Measurements from ENCODE around the gene TSPAN5.
A peak's percentile ranks its signal among the peaks of the same experiment; 100 is the strongest.

Gene TSPAN5

DNA sequence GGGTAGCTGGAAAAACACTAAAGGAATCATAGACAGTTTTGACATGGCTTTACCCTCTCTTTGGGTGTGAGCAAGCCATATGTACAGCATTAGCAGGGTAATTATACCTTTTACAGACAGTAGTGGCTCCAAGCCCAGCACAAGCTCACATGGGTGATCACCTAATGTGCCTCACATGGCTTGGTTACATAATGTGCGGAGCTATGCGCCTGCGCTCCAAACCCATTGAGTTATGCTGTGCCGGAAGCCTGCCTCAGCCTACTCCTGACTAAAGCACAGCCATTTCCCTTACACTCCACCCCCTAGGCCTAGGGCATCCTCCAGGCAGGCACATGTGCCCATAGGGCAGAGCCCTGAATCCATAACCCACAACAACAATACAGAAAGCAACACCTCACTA, 6.5 kb upstream of the TSPAN5 start:
- in situ Hi-C loops (cut with MboI; ENCODE audit: low sequenced_read_pairs, unreplicated experiment), result no loop called here
- TF ChIP-seq, protein P1, sequence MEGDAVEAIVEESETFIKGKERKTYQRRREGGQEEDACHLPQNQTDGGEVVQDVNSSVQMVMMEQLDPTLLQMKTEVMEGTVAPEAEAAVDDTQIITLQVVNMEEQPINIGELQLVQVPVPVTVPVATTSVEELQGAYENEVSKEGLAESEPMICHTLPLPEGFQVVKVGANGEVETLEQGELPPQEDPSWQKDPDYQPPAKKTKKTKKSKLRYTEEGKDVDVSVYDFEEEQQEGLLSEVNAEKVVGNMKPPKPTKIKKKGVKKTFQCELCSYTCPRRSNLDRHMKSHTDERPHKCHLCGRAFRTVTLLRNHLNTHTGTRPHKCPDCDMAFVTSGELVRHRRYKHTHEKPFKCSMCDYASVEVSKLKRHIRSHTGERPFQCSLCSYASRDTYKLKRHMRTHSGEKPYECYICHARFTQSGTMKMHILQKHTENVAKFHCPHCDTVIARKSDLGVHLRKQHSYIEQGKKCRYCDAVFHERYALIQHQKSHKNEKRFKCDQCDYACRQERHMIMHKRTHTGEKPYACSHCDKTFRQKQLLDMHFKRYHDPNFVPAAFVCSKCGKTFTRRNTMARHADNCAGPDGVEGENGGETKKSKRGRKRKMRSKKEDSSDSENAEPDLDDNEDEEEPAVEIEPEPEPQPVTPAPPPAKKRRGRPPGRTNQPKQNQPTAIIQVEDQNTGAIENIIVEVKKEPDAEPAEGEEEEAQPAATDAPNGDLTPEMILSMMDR (IDR thresholded peaks at IDR 0.05; ENCODE audit: borderline replicate concordance, control extremely low read depth, extremely low read depth, insufficient read depth, missing control alignments), result no peak
- no peak for DNase-seq (ENCODE audit: low spot score)

DNA sequence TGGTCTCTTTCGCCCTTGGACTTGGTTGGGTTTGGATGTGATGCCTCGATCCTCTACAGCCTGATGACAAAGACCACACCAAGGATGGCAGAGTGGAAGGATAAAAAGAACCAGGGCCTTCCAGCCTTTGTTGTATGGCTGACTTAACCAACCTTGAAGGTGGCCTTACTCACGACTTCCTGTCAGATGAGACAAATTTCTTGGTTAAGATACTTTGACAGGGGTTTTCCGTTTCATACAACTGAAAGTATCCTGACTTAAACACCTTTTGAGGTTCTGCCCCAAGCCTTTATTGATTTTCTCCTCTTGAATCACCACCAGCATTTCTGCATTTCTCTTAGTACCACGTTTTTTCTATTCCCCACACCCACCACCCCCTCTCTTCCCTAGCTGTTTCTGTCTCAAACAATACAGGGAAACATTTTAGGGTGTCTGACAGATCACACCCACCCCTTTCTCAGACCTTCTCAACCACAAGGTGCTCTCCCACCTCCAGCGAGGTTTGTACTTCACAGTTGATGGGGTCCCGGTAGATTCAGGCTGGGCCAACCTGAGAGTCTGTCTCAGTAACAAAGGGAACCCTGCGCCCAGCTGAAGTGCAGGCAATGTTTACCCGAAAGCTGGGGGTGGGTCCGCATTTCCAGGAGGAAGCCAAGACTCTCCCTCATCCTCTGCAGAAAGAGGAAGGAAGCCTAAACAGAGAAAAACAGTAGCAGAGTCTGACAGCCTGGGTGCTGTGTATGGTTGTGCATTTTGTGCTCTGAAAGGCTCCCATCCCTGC, 5.0 kb upstream of the TSPAN5 start:
- in situ Hi-C loops (cut with MboI; ENCODE audit: low sequenced_read_pairs, unreplicated experiment), result no loop called here

DNA sequence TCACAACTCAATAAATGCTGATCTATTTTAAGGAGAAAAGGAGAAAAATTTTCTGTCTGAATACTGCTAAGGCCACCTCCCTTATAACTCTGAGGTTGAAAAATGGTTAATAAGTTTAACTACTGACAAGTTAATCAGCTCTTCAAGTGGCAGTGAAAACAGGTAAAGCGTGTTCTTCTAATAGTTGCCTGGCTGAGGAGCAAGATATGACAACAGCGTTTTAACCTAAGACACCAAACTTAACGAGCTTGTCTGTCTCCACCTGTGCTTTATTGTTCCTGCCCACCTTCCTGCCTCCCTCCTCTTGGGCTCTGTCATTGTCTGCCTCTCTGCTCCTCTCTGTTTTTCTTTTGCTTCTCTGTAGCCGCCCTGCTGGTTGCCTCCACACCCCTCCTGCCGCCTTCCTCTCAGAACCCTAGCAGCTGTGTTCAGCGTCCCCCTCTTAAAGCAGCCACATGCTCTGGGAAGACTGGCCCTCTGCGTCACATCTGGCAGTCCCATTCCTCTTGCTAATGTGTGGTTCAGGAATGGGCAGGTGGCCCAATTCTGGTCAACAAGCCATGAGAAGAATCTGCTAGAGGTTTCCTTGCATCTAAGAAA, 4.3 kb upstream of the TSPAN5 start:
- no peak for DNase-seq (ENCODE audit: low spot score)
- TF ChIP-seq, protein P1 (IDR thresholded peaks at IDR 0.05; ENCODE audit: borderline replicate concordance, control extremely low read depth, extremely low read depth, insufficient read depth, missing control alignments), result no peak
- in situ Hi-C loops (cut with MboI; ENCODE audit: low sequenced_read_pairs, unreplicated experiment), result no loop called here

More for the DNA sequence above, 5.0 kb upstream of the TSPAN5 start:
- TF ChIP-seq, protein P1 (IDR thresholded peaks at IDR 0.05; ENCODE audit: borderline replicate concordance, control extremely low read depth, extremely low read depth, insufficient read depth, missing control alignments), result no peak
- DNase-seq (ENCODE audit: low spot score), result peak; percentile 74

DNA sequence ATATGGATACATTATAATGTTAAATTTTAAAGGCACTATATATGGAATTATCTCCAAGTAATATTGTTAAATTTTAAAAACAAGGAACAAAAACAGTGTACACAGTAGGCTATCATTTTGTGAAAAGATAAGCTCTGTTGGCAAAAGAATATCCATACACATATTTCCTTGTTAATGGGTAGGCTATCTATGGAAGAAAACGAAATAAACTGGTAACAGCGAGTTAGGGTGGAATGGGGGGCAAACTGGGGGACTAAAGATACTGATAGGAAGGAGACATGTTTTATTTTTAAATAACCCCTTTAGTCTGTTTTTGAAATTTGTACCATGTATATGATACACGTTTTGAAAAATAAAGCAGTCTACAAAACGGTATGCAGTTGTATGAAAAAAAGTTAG, 3.6 kb upstream of the TSPAN5 start:
- TF ChIP-seq, protein P1 (IDR thresholded peaks at IDR 0.05; ENCODE audit: borderline replicate concordance, control extremely low read depth, extremely low read depth, insufficient read depth, missing control alignments), result no peak
- no peak for DNase-seq (ENCODE audit: low spot score)
- in situ Hi-C loops (cut with MboI; ENCODE audit: low sequenced_read_pairs, unreplicated experiment), result no loop called here

DNA sequence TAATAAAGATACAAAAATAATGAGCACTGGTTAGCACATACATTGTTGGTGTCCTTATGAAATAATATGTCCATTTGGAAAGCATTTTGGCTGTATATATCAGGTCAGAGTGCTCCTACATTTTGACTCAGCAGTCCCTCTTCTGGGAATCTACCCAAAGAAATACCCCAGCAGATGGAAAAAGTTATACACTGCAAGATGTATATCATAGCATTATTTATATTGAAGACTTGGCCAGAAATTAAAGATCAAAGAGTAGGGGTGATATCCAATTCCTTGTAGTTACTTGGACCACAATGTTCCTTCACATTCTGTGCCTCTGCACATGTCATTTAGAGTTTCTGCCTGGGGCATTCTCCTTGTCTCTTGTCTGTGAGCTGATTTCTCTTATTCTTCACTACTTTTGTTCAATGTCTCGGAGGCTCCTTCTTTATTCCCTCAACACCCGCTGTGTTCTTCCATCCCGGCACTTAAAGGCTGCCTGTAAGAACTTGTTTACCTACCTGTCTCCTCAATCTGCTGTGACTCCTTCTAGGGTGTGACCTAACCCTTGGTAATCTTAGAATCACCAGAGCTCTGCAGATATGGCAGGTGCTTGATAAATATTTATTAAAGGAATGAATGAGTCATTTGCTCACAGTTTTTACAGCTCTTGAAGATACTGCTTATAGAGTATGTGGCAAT, 3.1 kb upstream of the TSPAN5 start:
- DNase-seq (ENCODE audit: low spot score), result no peak
- TF ChIP-seq, protein P1 (IDR thresholded peaks at IDR 0.05; ENCODE audit: borderline replicate concordance, control extremely low read depth, extremely low read depth, insufficient read depth, missing control alignments), result no peak
- in situ Hi-C loops (cut with MboI; ENCODE audit: low sequenced_read_pairs, unreplicated experiment), result no loop called here

DNA sequence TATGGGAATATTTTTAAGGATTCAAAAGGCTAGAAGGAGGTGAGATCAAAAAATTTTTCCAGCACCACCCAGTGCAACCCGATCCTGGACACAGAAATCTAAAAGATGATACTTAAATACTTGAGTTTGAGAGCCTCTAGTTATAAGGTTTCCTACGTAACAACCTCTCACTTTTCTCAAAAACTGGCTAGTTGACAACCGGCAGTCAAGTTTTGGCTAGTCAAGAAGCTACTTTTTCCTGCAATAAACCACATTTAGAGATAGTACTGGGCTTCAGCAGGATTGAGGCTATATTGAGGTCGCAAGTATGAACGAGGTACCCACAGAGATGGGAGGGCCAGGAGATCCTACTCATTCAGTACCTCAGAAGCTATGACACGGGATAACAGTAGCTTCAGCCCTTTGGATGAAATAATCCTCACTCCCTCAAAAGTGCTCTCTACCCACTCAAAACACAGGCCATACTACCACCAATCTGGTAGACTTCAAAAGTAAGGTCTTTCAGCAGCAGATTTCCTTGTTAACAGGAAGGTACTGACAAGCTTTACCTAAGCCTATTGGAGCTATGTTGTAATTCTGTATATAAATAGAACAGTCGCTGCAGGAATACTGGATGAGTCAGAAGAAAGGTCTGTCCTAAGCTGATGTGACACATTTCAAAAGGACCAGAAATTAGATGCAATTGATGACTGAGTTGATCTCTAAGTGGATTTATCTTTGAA, 1.5 kb upstream of the TSPAN5 start:
- in situ Hi-C loops (cut with MboI; ENCODE audit: low sequenced_read_pairs, unreplicated experiment), result no loop called here
- TF ChIP-seq, protein P1 (IDR thresholded peaks at IDR 0.05; ENCODE audit: borderline replicate concordance, control extremely low read depth, extremely low read depth, insufficient read depth, missing control alignments), result no peak
- DNase-seq (ENCODE audit: low spot score), result no peak
